GM21723 (cell line): Measurements from ENCODE around the gene CACHD1.

Experiments
- ATAC-seq: cut with Tn5 transposase; IDR thresholded peaks from one replicate; pipeline ENCODE4 v1.9.1; 2021; ENCODE audit warnings: mild to moderate bottlenecking, moderate library complexity; ENCODE audit not compliant: unreplicated experiment

The CACHD1 gene

DNA sequence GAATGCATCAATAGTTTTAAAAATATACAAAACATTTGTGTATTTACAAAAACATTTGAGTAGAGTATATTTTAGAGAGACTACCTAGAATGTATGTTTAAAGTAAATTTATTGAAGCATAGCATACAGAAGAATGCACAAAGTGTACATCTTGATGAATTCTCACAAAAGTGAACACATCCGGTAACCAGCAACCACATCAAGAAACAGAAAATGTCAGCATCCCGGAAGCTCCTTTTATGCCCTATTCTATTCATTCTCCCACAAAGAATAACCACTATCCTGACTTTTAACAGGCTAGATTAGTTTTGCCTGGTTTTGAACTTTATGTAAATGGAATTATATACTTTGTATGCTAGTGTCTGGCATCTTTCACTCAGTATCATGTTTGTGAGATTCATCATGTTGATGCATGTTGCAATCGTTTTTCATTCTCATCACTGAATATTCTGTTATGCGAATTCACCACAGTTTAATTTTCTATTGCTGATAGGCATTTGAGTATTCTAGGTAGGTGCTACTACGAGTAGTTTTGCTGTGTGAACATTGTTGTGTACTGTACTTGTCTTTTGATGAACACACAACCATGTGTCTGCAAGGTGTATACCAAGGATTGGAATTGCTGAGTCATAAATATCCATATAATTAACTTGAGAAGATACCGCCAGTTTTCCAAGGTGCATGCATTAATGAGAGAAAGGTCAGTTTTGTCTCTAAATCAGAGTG is 75.4 kb downstream of the CACHD1 start:
- no peak for ATAC-seq

DNA sequence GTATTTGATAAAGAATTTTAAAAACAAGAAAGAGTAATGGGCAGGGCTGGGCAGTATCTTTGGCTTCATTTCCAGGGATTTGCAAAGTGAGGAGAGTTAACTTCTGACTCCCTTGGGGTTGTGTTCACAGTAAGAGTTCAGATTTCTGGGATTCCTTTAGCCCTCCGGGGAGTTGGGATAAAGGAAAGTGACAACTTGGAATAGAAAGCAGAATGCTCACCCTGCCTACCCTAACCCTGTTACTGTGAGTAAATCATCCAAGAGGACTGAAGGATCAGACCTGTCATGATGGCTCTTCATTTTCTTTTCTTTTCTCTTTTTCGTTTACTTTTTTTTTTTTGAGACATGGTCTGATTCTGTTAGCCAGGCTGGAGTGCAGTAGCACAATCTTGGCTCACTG is 76.1 kb downstream of the CACHD1 start:
- ATAC-seq = no peak

DNA sequence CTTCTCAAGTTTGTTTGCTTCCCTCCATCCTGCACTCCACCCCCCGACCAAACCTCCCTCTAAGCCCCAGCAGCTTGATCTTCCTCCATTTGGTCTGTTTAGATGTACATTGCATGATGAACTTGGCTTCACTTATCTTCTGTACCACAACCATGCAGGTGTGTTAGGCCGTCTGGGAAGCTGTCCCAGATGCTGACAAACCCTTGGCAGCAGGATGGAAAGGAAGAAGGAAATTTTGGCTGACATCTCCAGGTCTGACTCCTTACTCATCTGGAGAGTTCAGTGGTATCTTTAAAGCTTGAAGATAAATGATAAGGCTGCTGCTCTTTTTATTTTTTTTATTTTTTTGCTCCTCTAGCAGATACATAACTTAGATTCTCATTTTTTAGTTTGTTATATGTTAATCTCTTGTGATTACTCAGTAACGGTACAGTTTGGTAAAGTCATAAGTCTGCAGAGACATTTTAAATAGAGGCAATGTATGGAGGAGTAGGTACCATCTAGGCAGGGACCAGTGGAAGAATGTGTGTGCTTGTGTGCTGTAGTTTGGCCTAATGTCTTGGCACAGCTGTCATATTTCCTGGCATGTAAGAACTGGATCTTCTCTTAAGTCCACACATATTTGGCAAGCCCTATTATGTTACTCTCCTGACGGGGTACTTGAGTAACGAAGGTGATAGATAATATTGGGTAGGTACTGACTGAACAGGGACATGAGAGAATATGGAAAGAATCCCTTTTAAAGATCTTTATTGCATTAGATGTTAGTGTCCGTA is 79.7 kb downstream of the CACHD1 start:
- no peak for ATAC-seq

DNA sequence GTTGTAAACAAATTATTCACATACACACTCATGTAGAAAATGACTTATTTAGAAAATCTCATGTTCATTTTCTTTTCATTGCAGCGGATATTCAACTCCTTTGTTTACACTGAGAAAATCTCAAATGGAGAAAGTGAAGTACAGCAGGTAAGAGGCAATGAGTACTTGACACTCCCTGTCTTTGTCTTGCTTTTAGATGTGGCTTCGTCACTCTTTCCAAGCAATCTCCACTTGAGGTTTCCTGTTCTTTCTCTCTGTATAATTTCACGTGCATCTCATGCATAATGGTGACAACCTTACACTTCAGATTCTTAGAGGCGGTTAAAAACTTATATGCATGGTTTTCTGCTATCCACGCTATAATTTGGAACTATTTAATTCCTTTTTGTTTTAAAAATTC is 80.6 kb downstream of the CACHD1 start:
- ATAC-seq = no peak

DNA sequence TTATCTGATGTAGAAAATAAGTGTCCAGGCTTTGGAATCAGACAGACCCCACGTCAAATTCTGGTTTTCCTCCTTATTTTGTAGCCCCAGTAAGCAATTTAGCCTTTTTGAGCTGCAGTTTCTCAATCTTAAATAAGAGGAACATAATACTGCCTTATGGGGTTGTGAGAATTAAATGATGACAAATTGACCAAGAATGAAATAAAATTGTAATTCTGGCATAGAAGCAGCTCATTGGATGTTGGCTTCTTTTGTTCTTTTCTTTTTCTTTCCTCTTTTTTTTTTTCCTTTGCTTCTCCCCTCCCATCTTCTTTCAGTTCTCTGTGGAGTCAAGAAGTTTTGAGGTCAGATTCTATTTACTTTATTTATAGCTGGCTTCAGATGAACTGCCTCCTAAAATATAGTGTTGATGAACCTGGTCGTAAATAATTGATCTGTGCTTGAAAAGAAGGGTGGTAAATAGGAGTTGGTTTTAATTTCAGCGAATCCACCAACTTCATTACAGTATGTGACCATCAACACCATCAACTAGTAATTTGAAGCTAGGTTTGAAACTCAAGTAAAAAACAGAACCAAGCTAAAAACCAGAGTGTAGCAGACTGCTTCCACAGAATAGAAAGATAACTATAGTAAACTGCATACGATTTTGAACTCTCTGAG is 81.1 kb downstream of the CACHD1 start:
- ATAC-seq = no peak

DNA sequence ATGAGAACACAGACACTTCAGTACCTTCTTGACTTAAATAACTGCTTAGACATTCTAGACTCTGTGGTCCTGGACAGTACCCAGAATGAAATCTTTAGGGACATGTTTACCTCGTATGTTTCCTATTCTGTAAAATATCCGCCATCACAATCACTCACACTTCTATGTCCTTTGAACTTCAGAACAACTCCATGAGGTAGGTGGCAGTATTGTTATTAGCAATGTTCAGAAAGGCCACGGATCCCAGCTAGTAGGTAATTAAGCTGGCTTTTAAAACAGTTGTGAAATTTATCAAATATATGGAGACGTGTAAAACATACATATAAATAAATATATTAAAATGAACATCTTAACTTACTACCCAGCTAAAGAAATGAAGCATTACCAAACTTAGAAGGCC is 83.4 kb downstream of the CACHD1 start:
- ATAC-seq = no peak

DNA sequence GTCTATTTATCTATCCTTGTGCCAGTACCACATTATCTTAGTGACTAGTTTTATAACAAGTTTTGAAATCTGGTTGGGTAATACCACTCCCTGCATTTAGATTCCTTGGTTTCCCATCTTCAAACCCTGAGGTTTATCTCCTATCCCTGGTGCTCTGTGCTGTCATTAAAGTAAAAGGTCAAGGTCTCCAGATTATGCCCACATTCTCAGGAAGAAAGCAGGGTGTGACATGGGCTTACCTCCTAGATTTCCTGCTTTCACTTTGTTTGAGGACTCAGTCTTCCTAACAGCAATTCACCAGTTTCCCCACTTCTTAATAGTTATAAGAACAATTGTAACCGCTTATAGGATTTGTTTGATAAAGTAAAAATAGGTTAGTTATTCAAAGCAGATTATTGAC is 86.0 kb downstream of the CACHD1 start:
- no peak for ATAC-seq

DNA sequence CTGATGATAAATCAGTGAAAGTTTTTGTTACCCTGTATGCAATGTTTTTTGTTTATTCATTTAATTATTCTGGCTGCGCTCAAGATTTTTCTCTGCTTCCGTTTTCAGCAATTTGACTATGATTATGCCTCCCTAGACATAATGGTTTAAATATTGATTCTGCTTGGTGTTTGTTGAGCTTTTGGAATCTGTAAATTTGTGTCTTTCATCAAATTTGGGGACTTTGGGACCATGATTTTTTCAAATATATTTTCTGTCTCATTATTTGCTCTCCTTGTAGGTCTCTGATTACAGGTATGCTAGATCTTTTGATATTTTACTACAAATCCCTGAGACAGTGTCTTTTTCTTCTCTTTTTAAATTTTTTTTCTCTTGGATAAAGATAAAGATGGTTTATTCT is 92.1 kb downstream of the CACHD1 start:
- ATAC-seq = no peak

DNA sequence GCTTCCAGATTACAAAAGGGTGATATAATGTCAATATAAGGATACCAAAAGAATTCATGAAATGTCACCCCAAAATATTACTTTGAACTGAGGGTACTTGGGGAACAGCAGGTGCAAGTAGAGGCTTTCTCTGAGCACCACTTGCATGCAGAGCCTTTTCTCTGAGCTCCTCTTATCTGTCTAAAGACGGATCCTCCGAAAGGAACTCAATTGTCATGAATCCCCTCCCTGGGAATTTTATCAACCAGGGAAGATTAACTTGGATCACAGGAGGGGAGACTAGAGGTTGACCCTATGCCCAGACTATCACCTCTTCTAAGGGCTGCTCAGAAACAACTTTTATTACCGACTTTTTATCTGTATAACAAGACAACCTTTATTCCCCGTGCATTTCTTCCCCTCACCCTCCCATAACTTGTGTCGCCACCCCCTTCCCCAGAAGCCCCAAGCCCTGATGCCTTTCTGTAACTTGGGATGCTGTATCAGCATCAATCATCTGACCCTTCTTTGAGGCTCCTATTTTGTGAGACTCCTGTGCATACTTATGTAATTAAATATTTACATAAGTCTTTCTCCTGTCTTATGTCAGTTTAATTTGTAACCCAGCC is 94.1 kb downstream of the CACHD1 start:
- no peak for ATAC-seq

DNA sequence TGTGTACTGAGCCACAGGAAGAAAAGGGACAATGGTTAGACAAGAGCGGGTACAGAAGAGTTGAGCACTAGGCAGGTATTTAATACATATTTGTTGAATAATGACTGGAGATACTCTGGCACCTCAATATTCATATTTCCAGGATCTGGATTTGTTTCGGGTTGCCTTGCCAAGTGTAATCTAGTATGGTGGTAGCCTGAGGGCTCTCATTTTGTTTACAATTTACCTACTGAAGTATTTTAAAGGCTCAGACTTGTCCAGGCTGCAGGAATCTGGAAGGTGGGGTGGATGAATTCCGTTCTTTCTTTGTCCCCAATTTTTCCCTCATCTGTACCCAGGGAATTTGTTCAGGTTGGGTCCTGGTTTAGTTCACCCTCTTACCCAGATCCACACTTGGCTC is 95.0 kb downstream of the CACHD1 start:
- ATAC-seq = no peak

DNA sequence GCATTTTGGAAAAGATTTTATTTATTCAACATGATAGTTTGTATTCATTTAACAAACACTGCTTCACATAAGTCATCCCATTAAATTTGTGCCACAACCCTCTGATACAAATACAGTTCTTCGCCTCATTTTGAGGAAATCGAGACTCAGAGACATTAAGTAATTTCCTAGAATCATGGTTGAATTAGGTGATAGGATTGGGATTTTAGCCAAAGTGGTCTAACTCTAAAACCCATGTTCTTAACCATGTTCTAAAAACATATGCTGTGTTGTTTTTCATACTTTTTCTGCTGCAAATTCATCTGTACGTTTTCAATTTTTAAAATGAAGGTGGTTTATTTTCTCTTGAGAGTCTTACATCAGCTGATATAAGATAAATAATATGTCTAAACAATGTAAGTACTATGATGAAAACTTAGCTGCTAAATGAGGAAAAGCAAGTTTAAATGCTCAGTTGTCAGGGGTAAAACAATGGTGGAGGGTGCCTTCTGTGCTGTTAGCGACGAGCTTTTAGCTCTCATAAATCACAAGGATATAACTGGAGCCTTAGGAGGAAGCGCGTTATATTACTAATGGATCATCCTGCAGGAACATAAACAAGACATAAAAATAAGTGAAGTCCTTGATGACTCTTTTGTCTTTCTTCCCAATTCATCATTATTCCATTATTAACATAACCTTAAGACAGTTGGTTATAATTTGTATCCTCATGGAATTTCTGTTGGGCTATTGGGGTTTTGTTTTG is 97.7 kb downstream of the CACHD1 start:
- no peak for ATAC-seq

DNA sequence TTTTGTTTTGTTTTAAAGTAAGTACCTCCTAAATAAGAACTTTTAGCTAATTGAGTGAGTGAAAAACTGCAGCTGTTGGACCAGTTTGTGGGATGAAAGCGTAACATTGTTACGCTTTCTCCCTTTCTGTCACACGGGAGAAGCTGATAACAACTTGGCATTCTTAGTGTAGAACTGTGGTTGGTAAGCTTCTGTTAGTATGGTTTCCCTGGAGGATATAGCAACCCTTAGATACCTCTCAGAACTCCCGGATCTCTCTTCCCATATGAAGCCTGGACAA is 98.2 kb downstream of the CACHD1 start:
- ATAC-seq = no peak

DNA sequence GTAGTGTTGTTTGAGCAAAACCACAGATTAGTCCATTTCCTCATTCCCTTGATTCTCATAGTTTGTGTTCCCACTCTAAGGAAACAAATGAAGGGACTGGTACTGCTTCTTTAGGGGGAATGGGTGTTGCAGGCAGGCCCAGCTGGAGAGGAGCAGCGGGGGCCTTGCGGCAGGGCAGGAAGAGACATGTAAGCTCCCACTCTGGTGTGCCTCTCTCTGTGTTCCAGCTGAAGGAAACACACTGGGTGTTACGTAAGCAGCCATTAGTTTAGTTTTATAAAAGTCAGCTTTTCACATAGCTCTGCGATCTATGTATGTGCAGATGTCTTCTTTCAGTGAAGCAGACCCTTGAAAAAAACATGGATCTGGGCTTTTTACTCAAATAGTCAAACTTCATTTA is 99.5 kb downstream of the CACHD1 start:
- ATAC-seq = no peak

DNA sequence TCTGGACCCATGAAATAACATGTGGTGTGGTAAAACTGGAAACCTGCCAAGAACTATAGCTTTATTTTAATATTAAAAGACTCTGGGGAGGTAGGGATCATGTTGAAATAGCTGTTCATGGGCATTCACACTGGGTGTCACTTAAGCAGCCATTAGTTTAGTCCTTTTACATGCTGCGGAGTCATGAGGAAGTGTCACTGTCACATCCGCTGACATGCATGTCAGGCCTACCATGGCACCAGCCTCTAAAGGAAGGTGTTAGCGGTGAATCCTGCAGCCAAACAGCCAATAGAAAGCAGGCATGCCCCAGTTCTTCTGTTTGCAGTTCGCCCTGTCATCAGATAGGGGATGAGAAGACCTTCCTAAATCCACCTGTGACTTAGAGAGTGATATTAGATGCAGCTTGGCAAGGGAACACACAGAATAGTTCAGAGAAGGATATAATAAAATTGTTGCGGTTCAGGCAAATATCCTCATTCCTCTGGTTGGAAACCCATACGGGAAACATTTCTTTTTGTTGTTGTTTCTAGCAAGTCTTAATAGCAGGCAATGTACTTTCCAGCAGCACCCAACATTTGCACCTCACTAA is 100.4 kb downstream of the CACHD1 start:
- ATAC-seq = no peak

DNA sequence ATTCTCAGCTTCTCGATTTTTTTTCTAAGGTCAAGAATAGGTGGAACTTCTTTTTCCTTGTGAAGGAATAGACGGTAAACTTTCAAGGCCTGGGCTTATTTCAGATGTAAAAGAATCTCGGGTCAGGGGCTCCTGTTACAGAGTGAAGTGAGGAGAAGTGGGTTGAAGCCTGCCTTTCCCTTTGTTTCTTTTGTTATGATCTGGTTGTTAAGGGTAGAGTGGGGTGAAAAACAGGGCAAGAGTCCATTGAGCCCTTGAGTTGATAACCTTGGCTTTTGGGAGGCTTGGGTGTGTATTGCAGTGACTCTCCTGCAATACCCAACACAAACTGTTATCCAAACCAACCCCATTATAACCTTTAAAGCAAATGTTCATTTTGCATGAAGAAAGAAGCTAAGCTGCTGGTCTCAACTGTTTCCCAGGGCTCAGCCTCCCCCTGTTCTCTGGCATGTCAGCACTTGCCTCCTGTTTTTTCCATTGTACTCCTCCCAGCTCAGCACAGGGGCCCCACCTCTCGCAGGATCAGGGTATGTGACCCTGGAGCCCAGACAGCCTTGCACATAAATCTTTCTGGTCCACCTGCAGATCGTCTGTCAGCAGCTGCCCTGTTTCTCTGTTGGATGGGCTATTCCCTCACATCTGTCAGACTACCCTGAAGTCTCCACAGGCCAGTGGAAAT is 102.4 kb downstream of the CACHD1 start:
- ATAC-seq = no peak

DNA sequence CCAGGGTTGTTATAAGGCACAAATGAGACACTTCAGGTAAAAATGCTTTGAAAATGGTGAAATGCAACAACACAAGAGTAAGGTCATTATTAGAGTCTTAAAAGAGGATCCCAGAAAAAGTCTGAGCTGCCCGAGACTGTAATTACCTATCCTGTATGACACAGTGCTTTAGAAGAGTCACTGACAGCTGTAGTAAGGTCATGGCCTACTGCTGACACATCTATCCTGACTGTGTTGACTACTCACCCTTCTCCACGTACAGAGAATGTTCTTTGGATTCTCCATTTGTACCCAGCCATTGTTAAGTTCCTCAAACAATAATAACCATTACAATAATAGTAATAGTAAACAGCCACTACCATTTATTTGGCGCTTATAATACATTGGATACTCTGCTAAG is 104.4 kb downstream of the CACHD1 start:
- no peak for ATAC-seq

DNA sequence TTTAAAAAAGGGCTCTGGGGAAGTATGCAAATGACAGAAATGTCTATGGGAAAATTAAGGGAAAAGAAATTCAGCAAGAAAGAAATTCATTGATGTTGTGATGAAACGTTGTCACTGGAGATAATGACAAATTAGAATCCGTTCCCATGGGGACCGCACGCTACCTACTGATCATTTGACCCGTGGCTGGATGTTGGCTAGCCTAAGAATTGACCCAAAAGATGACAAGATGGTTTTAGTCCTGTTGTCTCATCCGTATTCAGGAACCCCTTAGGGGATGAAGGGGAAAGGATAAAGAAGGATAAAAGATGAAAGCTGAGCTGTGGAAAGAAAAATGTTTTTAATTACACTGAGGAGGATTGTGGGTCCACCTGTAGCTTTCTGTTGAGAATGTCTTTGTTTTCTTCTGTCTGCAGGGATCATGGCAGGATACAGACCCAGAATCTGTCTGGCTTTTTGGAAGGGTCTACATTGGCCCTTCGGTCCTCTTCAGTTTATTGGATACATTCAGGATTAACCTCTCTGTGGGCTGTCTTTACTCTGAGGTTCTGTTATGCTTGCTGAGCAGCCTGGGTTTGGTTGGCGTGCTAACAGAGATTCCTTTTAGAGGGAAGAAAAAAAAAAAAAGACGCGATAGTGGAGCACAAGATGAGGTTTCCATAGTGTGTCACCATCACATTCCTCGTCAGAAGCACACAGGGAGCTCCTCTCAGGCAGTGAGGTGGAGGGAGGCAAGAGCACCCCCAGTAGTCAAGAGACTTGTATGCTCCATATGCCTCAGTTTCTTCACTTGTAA is 106.2 kb downstream of the CACHD1 start:
- ATAC-seq = no peak

DNA sequence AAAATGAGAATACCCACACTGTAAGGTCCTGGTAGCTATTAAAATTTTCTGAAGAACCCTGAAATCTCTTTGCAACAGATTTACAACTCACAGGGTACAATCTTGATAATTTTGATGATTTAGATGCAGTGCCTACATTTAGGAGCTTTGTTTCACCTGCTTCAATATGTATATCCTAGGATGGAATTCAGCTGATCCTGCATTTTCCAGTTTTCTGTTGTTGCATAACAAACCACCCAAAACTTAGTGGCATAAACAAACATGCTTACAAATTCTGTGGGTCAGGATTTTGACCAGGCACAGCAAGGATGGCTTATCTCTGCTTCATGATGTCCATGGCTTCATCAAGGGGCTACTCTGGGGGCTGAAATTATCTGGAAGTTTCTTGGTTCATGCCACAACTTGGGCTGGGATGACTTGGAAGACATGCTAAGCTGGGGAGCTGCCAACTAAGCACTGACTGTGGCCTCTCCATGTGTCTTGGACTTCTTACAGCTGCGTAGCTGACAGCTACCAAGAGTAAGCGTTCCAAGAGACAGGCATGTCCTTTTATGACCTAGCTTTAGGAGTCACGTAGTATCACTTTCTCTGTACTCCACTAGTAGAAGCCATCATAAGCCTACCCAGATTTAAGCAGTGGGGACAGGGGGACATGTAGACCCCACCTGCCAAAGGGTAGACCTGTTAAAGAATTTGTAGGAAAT is 108.5 kb downstream of the CACHD1 start:
- no peak for ATAC-seq

DNA sequence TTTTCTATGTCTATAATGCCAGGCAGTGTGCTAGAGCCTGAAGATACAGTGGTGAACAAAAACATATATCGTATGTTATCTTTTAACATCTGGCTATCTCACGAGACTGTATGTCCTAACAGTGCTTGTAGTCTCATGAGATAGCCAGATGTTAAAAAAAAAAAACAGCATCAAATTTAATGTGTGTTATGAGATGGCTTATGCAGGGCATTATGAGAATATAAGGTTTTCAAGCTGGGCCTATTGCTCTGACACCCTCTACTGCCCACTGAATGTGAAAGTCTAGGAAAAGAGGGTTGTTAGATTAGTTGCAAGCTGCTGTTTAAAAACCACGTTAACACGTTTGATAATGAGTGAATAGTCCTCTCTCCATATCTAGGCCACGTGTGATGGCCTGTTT is 109.8 kb downstream of the CACHD1 start:
- ATAC-seq = no peak
